ENCODE data around the gene PID1.
"Not testable (repeated sequence)": the region's sequence is repeated elsewhere in the genome, so short reads cannot be mapped to it uniquely, and the experiment has no call there.

PID1 gene

GRCh38 chr2:229104025-229104424, 167.1 kb downstream of the PID1 start:
- DNase-seq, result no peak

- no peak for DNase-seq
Measured at GRCh38 chr2:229101314-229101713, 169.8 kb downstream of the PID1 start.

GRCh38 chr2:229099231-229099630, 171.9 kb downstream of the PID1 start:
- no peak for DNase-seq

GRCh38 chr2:229098801-229099200, 172.3 kb downstream of the PID1 start:
- DNase-seq, result no peak

- no peak for DNase-seq
Measured at GRCh38 chr2:229096409-229097066, 174.5 kb downstream of the PID1 start.

- DNase-seq, result no peak
Measured at GRCh38 chr2:229095472-229095871, 175.6 kb downstream of the PID1 start.

GRCh38 chr2:229090225-229090624, 180.9 kb downstream of the PID1 start:
- DNase-seq, result no peak

- no peak for DNase-seq
Measured at GRCh38 chr2:229089776-229090175, 181.3 kb downstream of the PID1 start.

- DNase-seq, result no peak
Measured at GRCh38 chr2:229088966-229089700, 182.0 kb downstream of the PID1 start.

- DNase-seq, result no peak
Measured at GRCh38 chr2:229088517-229088913, 182.6 kb downstream of the PID1 start.

GRCh38 chr2:229087843-229088516, 183.1 kb downstream of the PID1 start:
- DNase-seq, result no peak

GRCh38 chr2:229087267-229087666, 183.8 kb downstream of the PID1 start:
- DNase-seq, result no peak

GRCh38 chr2:229085439-229085838, 185.6 kb downstream of the PID1 start:
- no peak for DNase-seq

GRCh38 chr2:229084447-229084846, 186.6 kb downstream of the PID1 start:
- no peak for DNase-seq

- DNase-seq, result no peak
Measured at GRCh38 chr2:229083606-229084340, 187.3 kb downstream of the PID1 start.

- DNase-seq, result no peak
Measured at GRCh38 chr2:229081411-229081810, 189.7 kb downstream of the PID1 start.

- DNase-seq, result no peak
Measured at GRCh38 chr2:229080172-229080571, 190.9 kb downstream of the PID1 start.

GRCh38 chr2:229076886-229077285, 194.2 kb downstream of the PID1 start:
- DNase-seq, result not testable (repeated sequence)

- DNase-seq, result no peak
Measured at GRCh38 chr2:229073935-229074334, 197.2 kb downstream of the PID1 start.

GRCh38 chr2:229071292-229071976, 199.7 kb downstream of the PID1 start:
- DNase-seq, result peak; percentile 25

- DNase-seq, result no peak
Measured at GRCh38 chr2:229066121-229066715, 204.9 kb downstream of the PID1 start.

- no peak for DNase-seq
Measured at GRCh38 chr2:229064749-229065148, 206.3 kb downstream of the PID1 start.

All from NCI-H146 (cell line).